A673 (cell line): Measurements from ENCODE around the gene OR10A7.

Experiments used
- EZH2 ChIP-seq: fragments of 200-600 bp; sonication (generic); IDR thresholded peaks from 2 replicates; pipeline ENCODE4 v1.6.1; 2017; ENCODE audit warnings: borderline replicate concordance, low read depth, mild to moderate bottlenecking, mixed read lengths, antibody characterized with exemption, low read length; ENCODE audit not compliant: poor library complexity, severe bottlenecking
- TF ChIP-seq, protein P1 (sequence below): fragments of 300-800, 200-600 bp; sonication (generic); conservative IDR thresholded peaks from 2 replicates; pipeline ENCODE4 v1.5.1; 2017; ENCODE audit warnings: low read depth, mild to moderate bottlenecking, antibody characterized with exemption, low read length, moderate library complexity, mixed read lengths

DNA sequence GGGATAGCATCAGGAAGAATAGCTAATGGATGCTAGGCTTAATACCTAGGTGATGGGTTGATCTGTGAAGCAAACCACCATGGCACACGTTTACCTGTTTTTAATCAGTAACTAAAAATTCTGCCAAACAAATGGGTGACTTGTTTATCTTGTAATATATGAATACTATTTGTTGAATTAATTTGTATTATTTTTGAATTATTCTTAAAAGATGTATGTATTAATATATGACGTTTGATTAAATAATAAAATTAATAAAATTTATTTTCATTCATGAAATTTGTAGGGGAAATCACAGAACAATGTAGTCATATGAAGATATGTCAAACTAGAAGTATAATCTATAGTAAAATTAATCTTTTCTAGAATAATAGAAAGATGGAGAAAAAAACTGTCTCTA, 32.3 kb upstream of the OR10A7 start:
- TF ChIP-seq EZH2 = no peak
- TF ChIP-seq, protein P1, sequence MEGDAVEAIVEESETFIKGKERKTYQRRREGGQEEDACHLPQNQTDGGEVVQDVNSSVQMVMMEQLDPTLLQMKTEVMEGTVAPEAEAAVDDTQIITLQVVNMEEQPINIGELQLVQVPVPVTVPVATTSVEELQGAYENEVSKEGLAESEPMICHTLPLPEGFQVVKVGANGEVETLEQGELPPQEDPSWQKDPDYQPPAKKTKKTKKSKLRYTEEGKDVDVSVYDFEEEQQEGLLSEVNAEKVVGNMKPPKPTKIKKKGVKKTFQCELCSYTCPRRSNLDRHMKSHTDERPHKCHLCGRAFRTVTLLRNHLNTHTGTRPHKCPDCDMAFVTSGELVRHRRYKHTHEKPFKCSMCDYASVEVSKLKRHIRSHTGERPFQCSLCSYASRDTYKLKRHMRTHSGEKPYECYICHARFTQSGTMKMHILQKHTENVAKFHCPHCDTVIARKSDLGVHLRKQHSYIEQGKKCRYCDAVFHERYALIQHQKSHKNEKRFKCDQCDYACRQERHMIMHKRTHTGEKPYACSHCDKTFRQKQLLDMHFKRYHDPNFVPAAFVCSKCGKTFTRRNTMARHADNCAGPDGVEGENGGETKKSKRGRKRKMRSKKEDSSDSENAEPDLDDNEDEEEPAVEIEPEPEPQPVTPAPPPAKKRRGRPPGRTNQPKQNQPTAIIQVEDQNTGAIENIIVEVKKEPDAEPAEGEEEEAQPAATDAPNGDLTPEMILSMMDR = no peak
